H1 (cell line): ENCODE results near the gene ORC5. TPM values are rescaled to one million over a fixed set of nuclear protein-coding genes. Genes with fewer than 3 reads are reported as not detected.

ENCODE experiments used
- BRCA1 ChIP-seq: IDR thresholded peaks from 2 replicates; pipeline ENCODE4 v1.6.1; 2012; ENCODE audit warnings: low read depth, low read length, improper control_type of control experiment
- GABPA ChIP-seq: IDR thresholded peaks from 2 replicates; pipeline ENCODE4 v1.6.1; 2011; ENCODE audit warnings: mild to moderate bottlenecking, low read length, moderate library complexity, borderline replicate concordance; ENCODE audit not compliant: insufficient read depth
- JUND ChIP-seq: IDR thresholded peaks from 2 replicates; pipeline ENCODE4 v1.6.1; 2011; ENCODE audit warnings: mild to moderate bottlenecking, improper control_type of control experiment, low read length
- NRF1 ChIP-seq: IDR thresholded peaks from 2 replicates; pipeline ENCODE4 v1.6.1; 2011; ENCODE audit warnings: mild to moderate bottlenecking, low read depth, low read length, improper control_type of control experiment
- POLR2A ChIP-seq, 2 experiments: IDR thresholded peaks; 1 replicate in 1 of 2; 2 replicates in 1 of 2; pipeline ENCODE4 v1.6.1; 2011; ENCODE audit warnings: low read depth in 2 of 2, low read length in 2 of 2, mild to moderate bottlenecking in 2 of 2; ENCODE audit errors: control extremely low read depth in 1 of 2
- polyA plus RNA-seq, 7 experiments: library from polyadenylated mRNA; depleted of rRNA in 3 of 7; stranded (reverse) in 5 of 7; unstranded in 2 of 7; fragments of >200 nt in 5 of 7; fragments of 200-250 nt in 2 of 7; gene quantifications; 1 replicate in 5 of 7; 2 replicates in 1 of 7; 4 replicates in 1 of 7; pipeline versions ENCODE4 v1.2.1 to v1.2.3, GENCODE V29; 2011 to 2013; ENCODE audit warnings: missing spikeins in 2 of 7, mixed read lengths in 2 of 7
- total RNA-seq: library from RNA; stranded (reverse); fragmentation: NEBNext Ultra II Directional; extraction: Animal tissue kit (Norgen Biotek cat#: 25700); gene quantifications from 2 replicates; pipeline ENCODE4 v1.2.1, GENCODE V29; 2021
- TF ChIP-seq, protein P1 (sequence below), 3 experiments: IDR thresholded peaks; 1 replicate in 2 of 3; 2 replicates in 1 of 3; pipeline versions ENCODE4 v1.5.1 to v1.6.1; 2011; ENCODE audit warnings: low read length in 3 of 3, mild to moderate bottlenecking in 3 of 3, inconsistent platforms in 2 of 3, low read depth in 1 of 3, moderate library complexity in 1 of 3; ENCODE audit not compliant: insufficient read depth in 1 of 3; ENCODE audit errors: control extremely low read depth in 1 of 3

The ORC5 gene
- total and polyA plus RNA-seq, 2 of the 8 experiments (the other 6 are each of a cell fraction or from before 2014, with no cell fraction given), result 7.7 to 19.9 TPM

- TF ChIP-seq, protein P1, sequence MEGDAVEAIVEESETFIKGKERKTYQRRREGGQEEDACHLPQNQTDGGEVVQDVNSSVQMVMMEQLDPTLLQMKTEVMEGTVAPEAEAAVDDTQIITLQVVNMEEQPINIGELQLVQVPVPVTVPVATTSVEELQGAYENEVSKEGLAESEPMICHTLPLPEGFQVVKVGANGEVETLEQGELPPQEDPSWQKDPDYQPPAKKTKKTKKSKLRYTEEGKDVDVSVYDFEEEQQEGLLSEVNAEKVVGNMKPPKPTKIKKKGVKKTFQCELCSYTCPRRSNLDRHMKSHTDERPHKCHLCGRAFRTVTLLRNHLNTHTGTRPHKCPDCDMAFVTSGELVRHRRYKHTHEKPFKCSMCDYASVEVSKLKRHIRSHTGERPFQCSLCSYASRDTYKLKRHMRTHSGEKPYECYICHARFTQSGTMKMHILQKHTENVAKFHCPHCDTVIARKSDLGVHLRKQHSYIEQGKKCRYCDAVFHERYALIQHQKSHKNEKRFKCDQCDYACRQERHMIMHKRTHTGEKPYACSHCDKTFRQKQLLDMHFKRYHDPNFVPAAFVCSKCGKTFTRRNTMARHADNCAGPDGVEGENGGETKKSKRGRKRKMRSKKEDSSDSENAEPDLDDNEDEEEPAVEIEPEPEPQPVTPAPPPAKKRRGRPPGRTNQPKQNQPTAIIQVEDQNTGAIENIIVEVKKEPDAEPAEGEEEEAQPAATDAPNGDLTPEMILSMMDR (IDR thresholded peaks at IDR 0.05; ENCODE audit: control extremely low read depth in 1 of 3, insufficient read depth in 1 of 3, low read depth in 1 of 3, low read length in 3 of 3), result no peak
- no peak for TF ChIP-seq BRCA1
- no peak for TF ChIP-seq JUND
- no peak for TF ChIP-seq POLR2A (IDR thresholded peaks at IDR 0.05; ENCODE audit: control extremely low read depth in 1 of 2, low read depth in 2 of 2, low read length in 2 of 2)
- no peak for TF ChIP-seq GABPA
- no peak for TF ChIP-seq NRF1
These were observed 22.5 kb downstream of the ORC5 start (continued) for GRCh38 chr7:104185346-104185745.
